Smooth muscle cell (in vitro differentiated cells): Measurements from ENCODE around the gene HSDL1. TPM values are rescaled to one million over a fixed set of nuclear protein-coding genes. Genes with fewer than 3 reads are reported as not detected.

ENCODE experiments used
- DNase-seq: peaks from one replicate; lab custom pipeline; 2025; ENCODE audit not compliant: unreplicated experiment; lab: John Stamatoyannopoulos, UW
- H2AFZ ChIP-seq: fragments of 200-600 bp; sonication (generic); 2 replicates; pipeline ENCODE4 v1.6.0; 2016; ENCODE audit warnings: antibody characterized with exemption, low read depth, mild to moderate bottlenecking
- H3F3A ChIP-seq: fragments of 200-600 bp; sonication (generic); 2 replicates; pipeline ENCODE4 v1.6.0; 2017; ENCODE audit warnings: antibody characterized with exemption, low read depth
- H3K27ac ChIP-seq: fragments of 200-600 bp; sonication (generic); 2 replicates; pipeline ENCODE4 v1.5.1; 2016; ENCODE audit warnings: low read depth, mild to moderate bottlenecking
- H3K27me3 ChIP-seq: fragments of 200-600 bp; sonication (generic); 2 replicates; pipeline ENCODE4 v1.6.1; 2016; ENCODE audit warnings: low read depth, mild to moderate bottlenecking
- H3K36me3 ChIP-seq: fragments of 200-600 bp; sonication (generic); 2 replicates; pipeline ENCODE4 v1.5.1; 2016; ENCODE audit warnings: low read depth
- H3K4me1 ChIP-seq: fragments of 200-600 bp; sonication (generic); 2 replicates; pipeline ENCODE4 v1.5.1; 2016; ENCODE audit warnings: low read depth
- H3K4me2 ChIP-seq: fragments of 200-600 bp; sonication (generic); 2 replicates; pipeline ENCODE4 v1.6.0; 2016; ENCODE audit warnings: mild to moderate bottlenecking
- H3K4me3 ChIP-seq: fragments of 200-600 bp; sonication (generic); 2 replicates; pipeline ENCODE4 v1.5.1; 2016; ENCODE audit warnings: mild to moderate bottlenecking
- H3K79me2 ChIP-seq: fragments of 200-600 bp; sonication (generic); 2 replicates; pipeline ENCODE4 v1.6.0; 2016; ENCODE audit warnings: low read depth, mild to moderate bottlenecking
- H3K9ac ChIP-seq: fragments of 200-600 bp; sonication (generic); 2 replicates; pipeline ENCODE4 v1.6.0; 2016; ENCODE audit warnings: low read depth
- H3K9me3 ChIP-seq: fragments of 200-600 bp; sonication (generic); replicated peaks from 2 replicates; pipeline ENCODE4 v1.5.1; 2016; ENCODE audit warnings: low read depth
- H4K20me1 ChIP-seq: fragments of 200-600 bp; sonication (generic); 2 replicates; pipeline ENCODE4 v1.6.0; 2016; ENCODE audit warnings: low read depth
- CTCF ChIP-seq: fragments of 200-600 bp; sonication (generic); IDR thresholded peaks from 2 replicates; pipeline ENCODE4 v1.5.1; 2017; ENCODE audit warnings: borderline replicate concordance, mild to moderate bottlenecking, antibody characterized with exemption; ENCODE audit not compliant: insufficient read depth, poor library complexity, severe bottlenecking
- WGBS: methylation state at CpG from one replicate; pipeline ENCODE4 v1.1.7; 2016; ENCODE audit warnings: low lambda C conversion rate; 5-methylcytosine and 5-hydroxymethylcytosine counted together
- polyA plus RNA-seq: library from polyadenylated mRNA; unstranded; fragments of >200 nt; fragmentation: Nextera tagmentation; extraction: Ambion mirVana; gene quantifications from 2 replicates; pipeline ENCODE4 v1.2.1, GENCODE V29; 2016
- total RNA-seq: library from RNA; depleted of rRNA; stranded (reverse); fragments of >200 nt; gene quantifications from 2 replicates; pipeline ENCODE4 v1.2.3, GENCODE V29; 2014

The HSDL1 gene
- total and polyA plus RNA-seq, 2 experiments from 2014 or later: 15.4 to 27.3 TPM

GRCh38 chr16:84086341-84086740, 58.6 kb downstream of the HSDL1 start:
- no peaks in the 10 kb centered on the region for H3K4me1 ChIP-seq
- 84% methylated on average over 11 of the region's 11 CpGs for WGBS
- H3F3A ChIP-seq: no peaks in the 10 kb centered on the region
- H3K4me2 ChIP-seq: no peak overlapping the region
- H4K20me1 ChIP-seq: peaks cover 4% of the 10 kb centered on the region
- no peaks in the 10 kb centered on the region for H3K9me3 ChIP-seq
- no peak overlapping the region for H3K27ac ChIP-seq
- no peak for TF ChIP-seq CTCF
- DNase-seq: no peak
- no peak overlapping the region for H3K9ac ChIP-seq
- H3K27me3 ChIP-seq: no peaks in the 10 kb centered on the region
- no peaks in the 10 kb centered on the region for H3K36me3 ChIP-seq
- no peak overlapping the region for H3K4me3 ChIP-seq
- H3K79me2 ChIP-seq: no peaks in the 10 kb centered on the region
- H2AFZ ChIP-seq: no peak overlapping the region

- Histone ChIP-seq H3K36me3 (no peaks in the 10 kb centered on the region), H3K9ac (no peak overlapping the region), H3K4me1 (no peaks in the 10 kb centered on the region), H4K20me1 (peaks cover 4% of the 10 kb centered on the region), H3K4me3 (no peak overlapping the region), H3K4me2 (no peak overlapping the region), H3K9me3 (no peaks in the 10 kb centered on the region), H3K79me2 (no peaks in the 10 kb centered on the region), H3K27me3 (no peaks in the 10 kb centered on the region), H3F3A (no peaks in the 10 kb centered on the region), H3K27ac (no peak overlapping the region), H2AFZ (no peak overlapping the region)
- DNase-seq: no peak
- WGBS: 89% methylated on average over 6 of the region's 6 CpGs
- no peak for TF ChIP-seq CTCF
These were observed 59.2 kb downstream of the HSDL1 start for GRCh38 chr16:84085773-84086172.

DNA sequence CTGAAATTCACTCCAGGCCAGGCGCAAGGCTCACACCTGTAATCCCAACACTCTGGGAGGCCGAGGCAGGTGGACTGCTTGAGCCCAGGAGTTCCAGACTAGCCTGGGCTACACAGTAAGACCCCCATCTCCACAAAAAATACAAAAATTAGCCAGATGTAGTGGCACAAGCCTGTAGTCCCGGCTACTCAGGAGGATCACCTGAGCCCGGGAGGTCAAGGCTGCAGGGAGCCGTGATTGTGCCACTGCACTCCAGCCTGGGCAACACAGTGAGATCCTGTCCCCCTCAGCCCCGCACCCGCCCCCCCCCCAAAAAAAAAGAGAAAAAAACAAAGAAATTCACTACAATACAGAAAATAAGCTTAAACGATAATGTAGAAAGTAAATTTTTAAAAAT, 59.7 kb downstream of the HSDL1 start:
- H3K9ac ChIP-seq: no peak overlapping the region
- WGBS: 92% methylated on average over 8 of the region's 8 CpGs

More for the DNA sequence above, 59.7 kb downstream of the HSDL1 start:
- no peak for DNase-seq
- H3K27ac ChIP-seq: no peak overlapping the region
- no peak for TF ChIP-seq CTCF
- H3K4me1 ChIP-seq: no peaks in the 10 kb centered on the region
- no peaks in the 10 kb centered on the region for H3K79me2 ChIP-seq
- H3F3A ChIP-seq: no peaks in the 10 kb centered on the region
- peaks cover 4% of the 10 kb centered on the region for H4K20me1 ChIP-seq
- no peaks in the 10 kb centered on the region for H3K9me3 ChIP-seq
- H3K36me3 ChIP-seq: no peaks in the 10 kb centered on the region
- H3K27me3 ChIP-seq: no peaks in the 10 kb centered on the region
- H2AFZ ChIP-seq: no peak overlapping the region
- no peak overlapping the region for H3K4me2 ChIP-seq
- no peak overlapping the region for H3K4me3 ChIP-seq
